A673 (cell line): Measurements from ENCODE around the gene RNF168. TPM values are rescaled to one million over a fixed set of nuclear protein-coding genes. Genes with fewer than 3 reads are reported as not detected.

ENCODE experiments used
- BruUV-seq: library from RNA; stranded (reverse); fragments of 400-500 nt; replicated peaks from 2 replicates; lab custom pipeline; 2021; lab: Mats Ljungman, UMichigan
- CTCF ChIA-PET: fragments of 300-600 bp; sonication (Branson Sonifier 250); formaldehyde crosslinking; loops from one replicate; lab custom pipeline; 2022; ENCODE audit warnings: antibody characterized with exemption; lab: Charles Lee
- POLR2A ChIA-PET: fragments of 300-600 bp; sonication (Branson Sonifier 250); formaldehyde crosslinking; loops from one replicate; lab custom pipeline; 2022; ENCODE audit warnings: antibody characterized with exemption; ENCODE audit not compliant: low non-redundant PET; lab: Charles Lee
- DNase-seq: peaks from one replicate; pipeline ENCODE4 v3.0.0-alpha.2; 2015; ENCODE audit warnings: low spot score
- H3K27ac ChIP-seq: fragments of 200-600 bp; sonication (generic); 2 replicates; pipeline ENCODE4 v1.5.1; 2016; ENCODE audit warnings: mixed run types, low read depth, mild to moderate bottlenecking, mixed read lengths, antibody characterized with exemption, low read length; ENCODE audit not compliant: poor library complexity, severe bottlenecking
- H3K27me3 ChIP-seq: fragments of 200-600 bp; sonication (generic); replicated peaks from 2 replicates; pipeline ENCODE4 v1.6.1; 2017; ENCODE audit warnings: mixed run types, low read depth, mild to moderate bottlenecking, mixed read lengths, antibody characterized with exemption, low read length; ENCODE audit not compliant: insufficient read depth, poor library complexity
- H3K36me3 ChIP-seq: fragments of 200-600 bp; sonication (generic); 2 replicates; pipeline ENCODE4 v1.6.1; 2016; ENCODE audit warnings: mixed run types, mild to moderate bottlenecking, mixed read lengths, antibody characterized with exemption, low read length; ENCODE audit not compliant: insufficient read depth, poor library complexity, severe bottlenecking
- H3K4me1 ChIP-seq: fragments of 200-600 bp; sonication (generic); 2 replicates; pipeline ENCODE4 v1.6.1; 2017; ENCODE audit warnings: mixed run types, mild to moderate bottlenecking, mixed read lengths, antibody characterized with exemption, low read length; ENCODE audit not compliant: insufficient read depth, poor library complexity, severe bottlenecking
- H3K4me3 ChIP-seq: fragments of 200-600 bp; sonication (generic); 2 replicates; pipeline ENCODE4 v1.5.1; 2016; ENCODE audit warnings: low read depth, mixed run types, mild to moderate bottlenecking, mixed read lengths, low read length; ENCODE audit not compliant: poor library complexity, severe bottlenecking
- H3K9me3 ChIP-seq: fragments of 200-600 bp; sonication (generic); 2 replicates; pipeline ENCODE4 v1.6.1; 2016; ENCODE audit warnings: mixed run types, low read depth, mild to moderate bottlenecking, mixed read lengths, antibody characterized with exemption, low read length; ENCODE audit not compliant: poor library complexity, severe bottlenecking
- EZH2 ChIP-seq: fragments of 200-600 bp; sonication (generic); IDR thresholded peaks from 2 replicates; pipeline ENCODE4 v1.6.1; 2017; ENCODE audit warnings: borderline replicate concordance, low read depth, mild to moderate bottlenecking, mixed read lengths, antibody characterized with exemption, low read length; ENCODE audit not compliant: poor library complexity, severe bottlenecking
- intact Hi-C: fragments of 100-400 bp; cut with micrococcal nuclease; formaldehyde crosslinking; loops from one replicate; pipeline ENCODE4 v1.10.0; 2022; ENCODE audit not compliant: unreplicated experiment
- total RNA-seq: library from RNA; stranded (reverse); gene quantifications from 2 replicates; pipeline ENCODE4 v1.2.3, GENCODE V29; 2021
- TF ChIP-seq, protein P1 (sequence below): fragments of 300-800, 200-600 bp; sonication (generic); conservative IDR thresholded peaks from 2 replicates; pipeline ENCODE4 v1.5.1; 2017; ENCODE audit warnings: low read depth, mild to moderate bottlenecking, antibody characterized with exemption, low read length, moderate library complexity, mixed read lengths

Gene RNF168
- total RNA-seq, 1 experiment from 2014 or later = 42.9 TPM

DNA sequence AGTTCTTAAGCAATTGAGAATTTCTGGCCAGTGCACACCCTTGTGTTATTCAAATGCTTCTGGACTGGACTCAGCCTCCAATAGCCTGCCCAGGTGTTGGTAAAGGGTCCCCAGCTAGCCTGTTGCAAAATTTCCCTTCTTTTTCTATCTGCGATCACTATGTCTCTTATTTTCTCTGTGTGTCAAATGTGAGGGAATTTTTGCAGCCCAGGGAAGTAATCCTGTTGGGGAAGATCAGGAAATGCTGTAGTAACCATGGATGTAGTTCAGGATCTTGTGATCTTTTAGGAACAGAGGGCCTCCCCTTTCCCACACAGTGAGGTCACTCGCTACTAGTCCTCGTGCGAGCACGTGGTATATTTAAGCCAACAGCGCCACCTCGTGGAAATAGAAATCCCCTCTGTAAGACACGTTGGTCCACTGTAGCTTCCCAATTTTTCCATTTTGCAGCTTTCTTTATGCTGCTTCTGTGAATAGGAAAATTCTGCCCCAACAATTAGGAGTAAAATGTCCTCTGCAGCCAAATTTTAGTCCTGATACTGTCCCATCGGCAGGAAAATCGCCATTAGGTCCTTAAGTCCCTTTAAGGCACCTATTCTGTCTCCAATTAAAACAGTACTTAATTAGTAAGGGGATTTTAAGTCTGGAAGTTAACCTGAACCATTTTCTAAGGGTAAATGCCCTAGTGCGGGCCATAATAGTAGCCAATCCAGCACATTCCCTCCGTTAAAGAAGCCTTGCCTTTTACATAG is 15.6 kb upstream of the RNF168 start:
- POLR2A ChIA-PET = no interaction called here
- CTCF ChIA-PET = interaction anchor here (1.0 to 1.5 kb wide), 3 partner anchors 33 to 446 kb away, joined by 3 read pairs; no protein-coding TSS in a partner anchor
- Histone ChIP-seq H3K27me3 (no peaks in the 10 kb centered on the region), H3K27ac (no peak overlapping the region), H3K36me3 (no peaks in the 10 kb centered on the region), H3K9me3 (peaks cover 41% of the 10 kb centered on the region), H3K4me1 (no peaks in the 10 kb centered on the region), H3K4me3 (no peak overlapping the region)
- no TSS peak for BruUV-seq
- TF ChIP-seq, protein P1, sequence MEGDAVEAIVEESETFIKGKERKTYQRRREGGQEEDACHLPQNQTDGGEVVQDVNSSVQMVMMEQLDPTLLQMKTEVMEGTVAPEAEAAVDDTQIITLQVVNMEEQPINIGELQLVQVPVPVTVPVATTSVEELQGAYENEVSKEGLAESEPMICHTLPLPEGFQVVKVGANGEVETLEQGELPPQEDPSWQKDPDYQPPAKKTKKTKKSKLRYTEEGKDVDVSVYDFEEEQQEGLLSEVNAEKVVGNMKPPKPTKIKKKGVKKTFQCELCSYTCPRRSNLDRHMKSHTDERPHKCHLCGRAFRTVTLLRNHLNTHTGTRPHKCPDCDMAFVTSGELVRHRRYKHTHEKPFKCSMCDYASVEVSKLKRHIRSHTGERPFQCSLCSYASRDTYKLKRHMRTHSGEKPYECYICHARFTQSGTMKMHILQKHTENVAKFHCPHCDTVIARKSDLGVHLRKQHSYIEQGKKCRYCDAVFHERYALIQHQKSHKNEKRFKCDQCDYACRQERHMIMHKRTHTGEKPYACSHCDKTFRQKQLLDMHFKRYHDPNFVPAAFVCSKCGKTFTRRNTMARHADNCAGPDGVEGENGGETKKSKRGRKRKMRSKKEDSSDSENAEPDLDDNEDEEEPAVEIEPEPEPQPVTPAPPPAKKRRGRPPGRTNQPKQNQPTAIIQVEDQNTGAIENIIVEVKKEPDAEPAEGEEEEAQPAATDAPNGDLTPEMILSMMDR = peak; percentile 48
- TF ChIP-seq EZH2 = no peak
- intact Hi-C loops = loop anchor here (2.0 kb wide), 1 partner anchor 266 kb away; no protein-coding TSS in a partner anchor
- DNase-seq = peak; percentile 79

DNA sequence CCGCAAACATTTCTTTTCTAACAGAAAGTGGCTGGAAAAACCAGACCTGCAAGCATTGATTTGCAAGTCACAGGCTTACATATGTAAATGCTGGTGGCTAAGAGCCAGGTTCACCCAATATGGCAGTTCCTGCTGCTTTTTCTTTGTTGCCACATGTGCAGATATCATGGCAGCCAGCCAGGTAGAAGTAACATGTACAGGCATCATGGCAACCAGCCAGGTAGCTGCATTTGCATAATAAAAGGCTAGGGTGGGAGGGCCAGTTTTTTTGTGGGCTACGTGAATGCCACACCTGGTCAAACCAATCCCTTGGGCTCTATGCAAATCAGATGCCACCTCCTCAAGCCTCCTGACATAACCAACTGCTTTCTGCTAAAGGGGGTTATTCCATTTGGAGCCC is 14.4 kb upstream of the RNF168 start:
- TF ChIP-seq, protein P1 = no peak
- no peak for TF ChIP-seq EZH2
- intact Hi-C loops = loop anchor here (2.0 kb wide), 1 partner anchor 265 kb away; no protein-coding TSS in a partner anchor
- BruUV-seq = no TSS peak
- H3K36me3 ChIP-seq = no peaks in the 10 kb centered on the region
- peaks cover 41% of the 10 kb centered on the region for H3K9me3 ChIP-seq
- ChIA-PET POLR2A (no interaction called here), CTCF (no interaction called here)
- no peak overlapping the region for H3K4me3 ChIP-seq
- DNase-seq = peak; percentile 51
- H3K27ac ChIP-seq = no peak overlapping the region
- no peaks in the 10 kb centered on the region for H3K4me1 ChIP-seq
- no peaks in the 10 kb centered on the region for H3K27me3 ChIP-seq

DNA sequence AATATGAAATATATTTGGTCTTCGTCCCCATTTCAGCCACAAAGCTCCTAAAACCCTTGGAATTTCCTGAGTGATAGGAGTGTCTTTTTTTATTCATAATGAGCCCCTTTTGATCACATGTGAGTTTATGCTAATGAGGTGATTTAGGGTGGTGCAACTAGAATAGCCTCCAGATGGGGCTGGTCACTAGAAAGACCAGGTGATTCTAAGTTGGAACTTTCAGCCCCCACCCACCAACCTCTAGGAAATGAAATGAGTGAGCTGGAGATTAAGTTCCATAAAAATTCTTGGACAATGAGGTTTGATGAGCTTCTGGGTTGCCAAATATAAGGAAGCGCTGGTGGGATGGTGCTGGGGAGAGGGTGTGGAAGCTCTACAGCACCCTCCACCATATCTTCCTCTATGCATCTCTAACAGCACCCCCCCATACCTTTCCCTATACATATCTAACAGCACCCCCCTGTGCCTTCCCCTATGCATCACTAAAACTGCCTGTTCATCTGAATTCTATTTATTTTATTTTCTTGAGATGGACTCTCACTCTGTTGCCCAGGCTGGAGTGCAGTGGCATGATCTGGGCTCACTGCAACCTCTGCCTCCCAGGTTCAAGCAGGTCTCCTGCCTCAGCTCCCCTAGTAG is 13.7 kb upstream of the RNF168 start:
- no peak for DNase-seq
- Histone ChIP-seq H3K4me3 (no peak overlapping the region), H3K27me3 (no peaks in the 10 kb centered on the region), H3K9me3 (peaks cover 38% of the 10 kb centered on the region), H3K4me1 (no peaks in the 10 kb centered on the region), H3K36me3 (no peaks in the 10 kb centered on the region), H3K27ac (no peak overlapping the region)
- intact Hi-C loops = no loop called here
- BruUV-seq = no TSS peak
- POLR2A ChIA-PET = no interaction called here
- CTCF ChIA-PET = no interaction called here
- TF ChIP-seq, protein P1 = no peak
- TF ChIP-seq EZH2 = no peak
